ENCODE results near the gene LZTS2. TPM values are rescaled to one million over a fixed set of nuclear protein-coding genes. Genes with fewer than 3 reads are reported as not detected.

Gene LZTS2
- total RNA-seq, 2 experiments from 2014 or later, result 14.5 to 15.5 TPM

DNA sequence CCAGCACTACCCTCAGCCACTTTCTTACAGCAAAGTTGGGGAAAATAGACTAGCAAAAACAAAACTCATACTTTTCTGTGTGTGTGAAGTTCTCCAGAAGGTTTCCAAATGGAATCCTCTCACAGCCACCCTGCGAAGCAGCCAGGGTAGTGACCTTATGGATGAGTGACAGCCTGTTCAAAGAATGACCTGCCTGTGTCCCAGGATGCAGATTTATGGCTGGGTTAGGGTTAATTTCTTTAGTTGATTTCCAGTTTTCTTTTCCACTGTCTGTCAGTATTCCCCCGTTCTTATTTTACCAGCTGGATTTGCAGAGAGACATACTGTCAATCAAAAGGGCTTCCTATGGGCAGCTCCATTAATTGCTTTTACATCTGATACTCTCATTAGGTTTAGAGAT, 32.7 kb upstream of the LZTS2 start:
- TF ChIP-seq CTCF (IDR thresholded peaks at IDR 0.05), result no peak
- intact Hi-C loops (cut with micrococcal nuclease), result no loop called here
- no peak for ATAC-seq
- DNase-seq, result no peak
- Mint-ChIP-seq H3K4me3 (no peak overlapping the region), H3K27ac (no peak overlapping the region), H3K9me3 (no peaks in the 10 kb centered on the region), H3K36me3 (ENCODE audit: low read depth) (peaks cover 5% of the 10 kb centered on the region), H3K27me3 (no peaks in the 10 kb centered on the region), H3K4me1 (ENCODE audit: low read depth) (peaks cover 11% of the 10 kb centered on the region)
- ChIA-PET POLR2A (interaction anchor here (0.9 to 1.2 kb wide), 3 partner anchors 9 to 51 kb away, joined by 3 to 4 read pairs (median 3); no protein-coding TSS in a partner anchor), CTCF (interaction anchor here (1.6 to 6.8 kb wide), 3 partner anchors 10 to 50 kb away, joined by 4 to 58 read pairs (median 7); no protein-coding TSS in a partner anchor)

GRCh38 chr10:100967332-100967731, 32.3 kb upstream of the LZTS2 start:
- H3K9me3 Mint-ChIP-seq, result no peaks in the 10 kb centered on the region
- peaks cover 16% of the 10 kb centered on the region for H3K4me1 Mint-ChIP-seq (ENCODE audit: low read depth)
- ATAC-seq (no peak), DNase-seq (no peak)
- CTCF ChIA-PET, result interaction anchor here (0.6 to 6.8 kb wide), 5 partner anchors 10 to 49 kb away, joined by 3 to 58 read pairs (median 4); no protein-coding TSS in a partner anchor
- H3K4me3 Mint-ChIP-seq, result no peak overlapping the region
- no peak for TF ChIP-seq CTCF (IDR thresholded peaks at IDR 0.05)
- H3K36me3 Mint-ChIP-seq (ENCODE audit: low read depth), result peaks cover 4% of the 10 kb centered on the region
- no peaks in the 10 kb centered on the region for H3K27me3 Mint-ChIP-seq
- no peak overlapping the region for H3K27ac Mint-ChIP-seq
- intact Hi-C loops (cut with micrococcal nuclease), result no loop called here
- POLR2A ChIA-PET, result interaction anchor here (0.9 to 1.2 kb wide), 3 partner anchors 9 to 51 kb away, joined by 3 to 4 read pairs (median 3); no protein-coding TSS in a partner anchor

GRCh38 chr10:100968062-100968736, 31.4 kb upstream of the LZTS2 start:
- H3K4me1 Mint-ChIP-seq (ENCODE audit: low read depth), result peaks cover 20% of the 10 kb centered on the region
- TF ChIP-seq CTCF (IDR thresholded peaks at IDR 0.05), result no peak
- peak overlapping the region; percentile 13 for H3K4me3 Mint-ChIP-seq
- no peaks in the 10 kb centered on the region for H3K9me3 Mint-ChIP-seq
- DNase-seq (no peak), ATAC-seq (no peak)
- H3K27ac Mint-ChIP-seq, result peak overlapping the region; percentile 12
- ChIA-PET POLR2A (interaction anchor here (0.9 to 1.2 kb wide), 2 partner anchors 12 kb away, joined by 3 read pairs; no protein-coding TSS in a partner anchor), CTCF (interaction anchor here (0.6 to 6.8 kb wide), 8 partner anchors 11 to 55 kb away, joined by 3 to 58 read pairs (median 4); partner anchors contain the start of genes MRPL43 and TWNK)
- no peaks in the 10 kb centered on the region for H3K27me3 Mint-ChIP-seq
- intact Hi-C loops (cut with micrococcal nuclease), result no loop called here
- no peaks in the 10 kb centered on the region for H3K36me3 Mint-ChIP-seq (ENCODE audit: low read depth)

GRCh38 chr10:100968863-100969186, 30.8 kb upstream of the LZTS2 start:
- no peak overlapping the region for H3K27ac Mint-ChIP-seq
- no peak for TF ChIP-seq CTCF (IDR thresholded peaks at IDR 0.05)
- no peaks in the 10 kb centered on the region for H3K27me3 Mint-ChIP-seq
- H3K36me3 Mint-ChIP-seq (ENCODE audit: low read depth), result no peaks in the 10 kb centered on the region
- ATAC-seq (no peak), DNase-seq (no peak)
- H3K4me3 Mint-ChIP-seq, result peak overlapping the region; percentile 47
- CTCF ChIA-PET, result interaction anchor here (1.1 to 6.8 kb wide), 5 partner anchors 12 to 55 kb away, joined by 4 to 58 read pairs (median 7); partner anchors contain the start of genes MRPL43 and TWNK
- no peaks in the 10 kb centered on the region for H3K9me3 Mint-ChIP-seq
- intact Hi-C loops (cut with micrococcal nuclease), result no loop called here
- H3K4me1 Mint-ChIP-seq (ENCODE audit: low read depth), result peaks cover 20% of the 10 kb centered on the region
- POLR2A ChIA-PET, result interaction anchor here (0.9 kb wide), 1 partner anchor 12 kb away, joined by 3 read pairs; no protein-coding TSS in a partner anchor
